Measurements from ENCODE around the gene AGK. TPM values are rescaled to one million over a fixed set of nuclear protein-coding genes. Genes with fewer than 3 reads are reported as not detected.

AGK gene
- total and polyA plus RNA-seq, 7 donors = 7.8 to 21.3 (median 15.5) TPM

DNA sequence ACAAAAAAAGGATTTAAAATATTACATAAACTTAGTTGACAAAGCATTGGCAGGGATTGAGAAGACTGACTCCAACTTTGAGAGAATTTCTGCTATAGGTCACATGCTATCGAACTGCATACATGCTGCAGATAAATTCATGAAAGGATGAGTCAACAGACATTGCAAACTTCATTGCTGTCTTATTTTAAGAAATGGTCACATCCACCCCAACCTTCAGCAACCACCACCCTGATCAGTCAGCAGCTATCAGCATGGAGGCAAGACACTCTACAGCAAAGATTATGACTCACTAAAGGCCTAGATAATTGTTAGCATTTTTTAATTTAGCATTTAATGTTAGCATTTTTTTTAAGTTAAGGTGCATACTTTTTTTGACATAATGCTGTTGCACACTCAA, 73.6 kb downstream of the AGK start:
- Histone ChIP-seq H3K4me3 (no peak overlapping the region), H3K9me3 (no peaks in the 10 kb centered on the region), H3K4me1 (no peaks in the 10 kb centered on the region), H3K36me3 (peaks cover 0 to 50% (median 3%) of the 10 kb centered on the region in 4 donors), H3K27ac (no peak overlapping the region), H3K27me3 (no peaks in the 10 kb centered on the region)
- intact Hi-C loops (cut with DNase I) = no loop called here
- 99 to 100% methylated on average over 1 of the region's 1 CpG for WGBS, 2 donors
- TF ChIP-seq, protein P1, sequence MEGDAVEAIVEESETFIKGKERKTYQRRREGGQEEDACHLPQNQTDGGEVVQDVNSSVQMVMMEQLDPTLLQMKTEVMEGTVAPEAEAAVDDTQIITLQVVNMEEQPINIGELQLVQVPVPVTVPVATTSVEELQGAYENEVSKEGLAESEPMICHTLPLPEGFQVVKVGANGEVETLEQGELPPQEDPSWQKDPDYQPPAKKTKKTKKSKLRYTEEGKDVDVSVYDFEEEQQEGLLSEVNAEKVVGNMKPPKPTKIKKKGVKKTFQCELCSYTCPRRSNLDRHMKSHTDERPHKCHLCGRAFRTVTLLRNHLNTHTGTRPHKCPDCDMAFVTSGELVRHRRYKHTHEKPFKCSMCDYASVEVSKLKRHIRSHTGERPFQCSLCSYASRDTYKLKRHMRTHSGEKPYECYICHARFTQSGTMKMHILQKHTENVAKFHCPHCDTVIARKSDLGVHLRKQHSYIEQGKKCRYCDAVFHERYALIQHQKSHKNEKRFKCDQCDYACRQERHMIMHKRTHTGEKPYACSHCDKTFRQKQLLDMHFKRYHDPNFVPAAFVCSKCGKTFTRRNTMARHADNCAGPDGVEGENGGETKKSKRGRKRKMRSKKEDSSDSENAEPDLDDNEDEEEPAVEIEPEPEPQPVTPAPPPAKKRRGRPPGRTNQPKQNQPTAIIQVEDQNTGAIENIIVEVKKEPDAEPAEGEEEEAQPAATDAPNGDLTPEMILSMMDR (IDR thresholded peaks at IDR 0.05) = no peak
- no peak for TF ChIP-seq POLR2A (IDR thresholded peaks at IDR 0.05)
- TF ChIP-seq POLR2AphosphoS5 (IDR thresholded peaks at IDR 0.05) = no peak
- no peak for TF ChIP-seq EP300 (IDR thresholded peaks at IDR 0.05)
- DNase-seq = no peak

DNA sequence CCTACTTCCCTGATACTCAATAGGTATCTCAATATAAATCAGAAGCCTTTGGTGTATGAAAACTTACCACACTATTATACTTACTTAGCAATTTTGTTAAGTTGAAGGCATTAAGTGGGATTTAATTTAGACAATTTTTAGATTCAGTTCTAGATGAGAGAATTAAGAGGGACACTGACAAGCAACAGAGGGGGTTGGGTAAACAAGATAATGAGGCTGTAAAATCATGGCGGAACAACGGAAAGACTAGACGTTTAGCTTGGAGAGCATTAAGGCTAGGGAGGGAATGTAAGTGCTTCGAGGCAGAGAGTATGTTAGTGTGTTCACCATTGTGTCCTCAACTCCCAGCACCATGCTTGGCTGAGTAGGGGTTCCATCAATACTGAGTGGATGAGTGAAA, 79.4 kb downstream of the AGK start:
- Histone ChIP-seq H3K36me3 (peaks cover 0 to 19% (median 0%) of the 10 kb centered on the region in 4 donors), H3K27me3 (no peaks in the 10 kb centered on the region), H3K9me3 (no peaks in the 10 kb centered on the region), H3K4me1 (no peaks in the 10 kb centered on the region), H3K27ac (no peak overlapping the region), H3K4me3 (no peak overlapping the region)
- DNase-seq = no peak
- intact Hi-C loops (cut with DNase I) = no loop called here
- TF ChIP-seq EP300 (IDR thresholded peaks at IDR 0.05) (no peak), POLR2AphosphoS5 (IDR thresholded peaks at IDR 0.05) (no peak), POLR2A (IDR thresholded peaks at IDR 0.05) (no peak)
- TF ChIP-seq, protein P1 (IDR thresholded peaks at IDR 0.05) = no peak
- 85 to 86% methylated on average over 4 of the region's 4 CpGs for WGBS, 2 donors

DNA sequence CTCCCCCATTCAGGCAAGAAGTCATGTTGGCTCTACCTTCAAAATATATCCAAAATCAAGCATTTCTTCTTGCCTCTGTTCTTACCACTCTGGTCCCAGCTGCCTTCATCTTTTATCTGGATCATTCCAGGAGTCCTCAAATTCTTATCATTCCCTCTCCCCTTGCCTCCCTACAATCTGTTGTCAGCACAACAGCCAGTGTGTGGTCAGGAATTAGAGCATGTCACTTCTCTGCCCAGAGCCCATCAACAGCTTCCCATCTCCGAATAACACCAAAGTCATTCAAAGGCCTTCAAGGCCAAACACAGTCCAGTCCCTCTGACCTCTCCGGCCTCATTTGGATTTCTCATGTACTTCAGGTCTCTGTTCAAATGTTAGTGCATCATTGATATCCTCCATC, 80.3 kb downstream of the AGK start:
- intact Hi-C loops (cut with DNase I) = no loop called here
- H3K4me3 ChIP-seq = no peak overlapping the region
- no peaks in the 10 kb centered on the region for H3K27me3 ChIP-seq
- no peaks in the 10 kb centered on the region for H3K4me1 ChIP-seq
- peaks cover 0 to 13% (median 0%) of the 10 kb centered on the region in 4 donors for H3K36me3 ChIP-seq
- H3K27ac ChIP-seq = no peak overlapping the region
- DNase-seq = no peak
- WGBS, 2 donors = 98% methylated on average over 2 of the region's 2 CpGs
- no peaks in the 10 kb centered on the region for H3K9me3 ChIP-seq
- TF ChIP-seq POLR2A (IDR thresholded peaks at IDR 0.05) (no peak), POLR2AphosphoS5 (IDR thresholded peaks at IDR 0.05) (no peak), EP300 (IDR thresholded peaks at IDR 0.05) (no peak)
- TF ChIP-seq, protein P1 (IDR thresholded peaks at IDR 0.05) = no peak

DNA sequence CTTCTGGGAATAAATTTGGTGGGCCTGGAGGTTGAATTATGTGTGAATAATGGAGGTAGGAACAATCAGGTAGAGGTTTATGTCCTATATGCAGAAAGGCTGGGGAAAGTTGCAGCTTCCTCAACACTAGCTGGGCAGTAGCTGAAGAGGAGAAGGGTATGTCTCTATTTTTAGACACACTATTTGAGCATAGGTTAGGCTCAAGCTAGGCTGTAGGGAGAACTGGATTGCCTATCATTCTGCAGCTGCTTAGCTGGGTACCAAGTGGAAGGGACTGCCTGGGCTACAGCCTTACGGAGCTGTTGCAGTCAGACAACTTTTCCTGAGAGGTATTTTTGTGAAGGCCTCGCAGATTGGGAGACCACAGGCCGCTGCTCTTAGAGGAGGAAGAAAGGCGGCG, 82.9 kb downstream of the AGK start:
- DNase-seq = no peak
- 96 to 97% methylated on average over 5 of the region's 5 CpGs for WGBS, 2 donors
- Histone ChIP-seq H3K9me3 (no peaks in the 10 kb centered on the region), H3K36me3 (peaks cover 0 to 18% (median 0%) of the 10 kb centered on the region in 4 donors), H3K27me3 (no peaks in the 10 kb centered on the region), H3K4me1 (no peaks in the 10 kb centered on the region), H3K27ac (no peak overlapping the region), H3K4me3 (no peak overlapping the region)
- TF ChIP-seq POLR2A (IDR thresholded peaks at IDR 0.05) = no peak
- no peak for TF ChIP-seq POLR2AphosphoS5 (IDR thresholded peaks at IDR 0.05)
- no peak for TF ChIP-seq EP300 (IDR thresholded peaks at IDR 0.05)
- TF ChIP-seq, protein P1 (IDR thresholded peaks at IDR 0.05) = no peak
- intact Hi-C loops (cut with DNase I) = no loop called here

DNA sequence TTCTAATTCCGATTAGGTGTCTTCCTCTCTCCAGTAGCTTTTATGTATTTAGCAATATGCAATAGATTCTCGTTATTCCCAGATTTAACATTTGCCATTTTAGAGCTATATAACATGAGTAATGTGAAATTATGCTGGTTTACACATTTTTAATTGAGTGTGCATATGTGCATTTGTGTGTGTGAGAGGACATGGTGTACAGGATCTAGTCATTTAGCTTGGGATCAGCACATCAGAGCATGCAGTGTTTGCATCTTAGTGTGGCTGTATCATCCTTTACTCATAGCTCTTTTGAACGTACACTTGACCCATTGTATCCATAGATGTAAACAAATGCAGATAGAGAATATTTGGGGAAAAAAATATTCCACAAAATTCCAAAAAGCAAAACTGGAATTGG, 84.8 kb downstream of the AGK start:
- H3K27me3 ChIP-seq = no peaks in the 10 kb centered on the region
- DNase-seq = no peak
- H3K4me1 ChIP-seq = no peaks in the 10 kb centered on the region
- intact Hi-C loops (cut with DNase I) = no loop called here
- H3K36me3 ChIP-seq = peaks cover 0 to 30% (median 0%) of the 10 kb centered on the region in 4 donors
- 90 to 93% methylated on average over 3 of the region's 3 CpGs for WGBS, 2 donors
- H3K9me3 ChIP-seq = no peaks in the 10 kb centered on the region
- TF ChIP-seq POLR2A (IDR thresholded peaks at IDR 0.05) (no peak), EP300 (IDR thresholded peaks at IDR 0.05) (no peak), POLR2AphosphoS5 (IDR thresholded peaks at IDR 0.05) (no peak)
- TF ChIP-seq, protein P1 (IDR thresholded peaks at IDR 0.05) = no peak
- no peak overlapping the region for H3K4me3 ChIP-seq
- H3K27ac ChIP-seq = no peak overlapping the region
